Lung microvascular endothelial cell (primary cell): Measurements from ENCODE around the gene BEAN1. TPM values are rescaled to one million over a fixed set of nuclear protein-coding genes. Genes with fewer than 3 reads are reported as not detected.
"Not testable (repeated sequence)": the region's sequence is repeated elsewhere in the genome, so short reads cannot be mapped to it uniquely, and the experiment has no call there.

Experiments
- DNase-seq, 2 donors: peaks; one replicate each; pipeline versions ENCODE4 v3.0.0 to v3.0.0-alpha.2; 2010; ENCODE audit warnings: low read depth in 2 of 2
- total RNA-seq: library from RNA; depleted of rRNA; stranded (reverse); fragments of >200 nt; gene quantifications from 2 replicates; pipeline ENCODE4 v1.2.1, GENCODE V29; 2014

BEAN1 gene
- total RNA-seq, 1 donor from 2014 or later = not detected

- no peak for DNase-seq
Observed at GRCh38 chr16:66440271-66440802, 13.2 kb downstream of the BEAN1 start.

GRCh38 chr16:66440970-66441369 is 13.9 kb downstream of the BEAN1 start:
- no peak for DNase-seq

- DNase-seq = no peak
Observed at GRCh38 chr16:66441586-66442375, 14.7 kb downstream of the BEAN1 start.

- DNase-seq = no peak
Observed at GRCh38 chr16:66442502-66443268, 15.6 kb downstream of the BEAN1 start.

GRCh38 chr16:66443269-66443652 is 16.2 kb downstream of the BEAN1 start:
- DNase-seq = no peak

GRCh38 chr16:66444049-66444481 is 17.0 kb downstream of the BEAN1 start:
- DNase-seq = peak in 1 of 2 donors; percentile 31

GRCh38 chr16:66446737-66447136 is 19.6 kb downstream of the BEAN1 start:
- no peak for DNase-seq

- no peak for DNase-seq
Observed at GRCh38 chr16:66447491-66447890, 20.4 kb downstream of the BEAN1 start.

- no peak for DNase-seq
Observed at GRCh38 chr16:66451548-66451947, 24.5 kb downstream of the BEAN1 start.

- not testable (repeated sequence) for DNase-seq
Observed at GRCh38 chr16:66453230-66453629, 26.1 kb downstream of the BEAN1 start.

GRCh38 chr16:66454751-66455150 is 27.7 kb downstream of the BEAN1 start:
- no peak for DNase-seq

- DNase-seq = no peak
Observed at GRCh38 chr16:66455970-66456369, 28.9 kb downstream of the BEAN1 start.

- DNase-seq = no peak
Observed at GRCh38 chr16:66457888-66458287, 30.8 kb downstream of the BEAN1 start.

- no peak for DNase-seq
Observed at GRCh38 chr16:66458292-66458691, 31.2 kb downstream of the BEAN1 start.

- no peak for DNase-seq
Observed at GRCh38 chr16:66458853-66459252, 31.8 kb downstream of the BEAN1 start.

- DNase-seq = no peak
Observed at GRCh38 chr16:66459878-66460277, 32.8 kb downstream of the BEAN1 start.

GRCh38 chr16:66460703-66461102 is 33.6 kb downstream of the BEAN1 start:
- DNase-seq = no peak

- DNase-seq = no peak
Observed at GRCh38 chr16:66462912-66463311, 35.8 kb downstream of the BEAN1 start.

- DNase-seq = not testable (repeated sequence)
Observed at GRCh38 chr16:66465946-66466345, 38.9 kb downstream of the BEAN1 start.

GRCh38 chr16:66466636-66467035 is 39.5 kb downstream of the BEAN1 start:
- DNase-seq = not testable (repeated sequence)

- no peak for DNase-seq
Observed at GRCh38 chr16:66467611-66468010, 40.5 kb downstream of the BEAN1 start.

- DNase-seq = no peak
Observed at GRCh38 chr16:66468321-66468965, 41.3 kb downstream of the BEAN1 start.
